ENCODE data around the gene CLECL1.
"Not testable (repeated sequence)": the region's sequence is repeated elsewhere in the genome, so short reads cannot be mapped to it uniquely, and the experiment has no call there.

Gene CLECL1

GRCh38 chr12:9719790-9720189, 13.1 kb downstream of the CLECL1 start:
- no peak for DNase-seq (ENCODE audit: low spot score)

GRCh38 chr12:9718968-9719367, 13.9 kb downstream of the CLECL1 start:
- peak; percentile 23 for DNase-seq (ENCODE audit: low spot score)

GRCh38 chr12:9717070-9717925, 15.6 kb downstream of the CLECL1 start:
- peak; percentile 37 for DNase-seq (ENCODE audit: low spot score)

GRCh38 chr12:9713032-9713558, 19.8 kb downstream of the CLECL1 start:
- DNase-seq (ENCODE audit: low spot score), result peak; percentile 78

- no peak for DNase-seq (ENCODE audit: low spot score)
Observed at GRCh38 chr12:9711664-9712063, 21.2 kb downstream of the CLECL1 start.

GRCh38 chr12:9710584-9711375, 22.1 kb downstream of the CLECL1 start:
- DNase-seq (ENCODE audit: low spot score), result peak; percentile 40

- peak; percentile 20 for DNase-seq (ENCODE audit: low spot score)
Observed at GRCh38 chr12:9708853-9709252, 24.0 kb downstream of the CLECL1 start.

GRCh38 chr12:9707864-9708808, 24.8 kb downstream of the CLECL1 start:
- peak; percentile 89 for DNase-seq (ENCODE audit: low spot score)

- peak; percentile 54 for DNase-seq (ENCODE audit: low spot score)
Observed at GRCh38 chr12:9707356-9707755, 25.5 kb downstream of the CLECL1 start.

GRCh38 chr12:9706086-9706685, 26.7 kb downstream of the CLECL1 start:
- peak; percentile 37 for DNase-seq (ENCODE audit: low spot score)

GRCh38 chr12:9704561-9704960, 28.3 kb downstream of the CLECL1 start:
- DNase-seq (ENCODE audit: low spot score), result not testable (repeated sequence)

GRCh38 chr12:9702255-9702654, 30.6 kb downstream of the CLECL1 start:
- peak; percentile 43 for DNase-seq (ENCODE audit: low spot score)

- peak; percentile 43 for DNase-seq (ENCODE audit: low spot score)
Observed at GRCh38 chr12:9701380-9702154, 31.3 kb downstream of the CLECL1 start.

GRCh38 chr12:9700606-9700956, 32.3 kb downstream of the CLECL1 start:
- DNase-seq (ENCODE audit: low spot score), result peak; percentile 20

GRCh38 chr12:9699898-9700605, 32.8 kb downstream of the CLECL1 start:
- DNase-seq (ENCODE audit: low spot score), result no peak

- DNase-seq (ENCODE audit: low spot score), result no peak
Observed at GRCh38 chr12:9699269-9699897, 33.5 kb downstream of the CLECL1 start.

GRCh38 chr12:9698681-9699080, 34.2 kb downstream of the CLECL1 start:
- no peak for DNase-seq (ENCODE audit: low spot score)

GRCh38 chr12:9697619-9698018, 35.3 kb downstream of the CLECL1 start:
- DNase-seq (ENCODE audit: low spot score), result no peak

- not testable (repeated sequence) for DNase-seq (ENCODE audit: low spot score)
Observed at GRCh38 chr12:9695661-9696060, 37.2 kb downstream of the CLECL1 start.
